BE2C (cell line): ENCODE measurements around the gene PCDHGA10.

Experiments
- DNase-seq: peaks from one replicate; pipeline ENCODE4 v3.0.0-alpha.2; 2020
- H3K27me3 ChIP-seq: fragments of 250-450 bp; sonication (Bioruptor Pico); 2 replicates; pipeline ENCODE4 v1.5.1; 2020; ENCODE audit warnings: mild to moderate bottlenecking
- H3K36me3 ChIP-seq: fragments of 250-450 bp; sonication (Bioruptor Pico); 2 replicates; pipeline ENCODE4 v1.5.1; 2020; ENCODE audit warnings: mild to moderate bottlenecking
- H3K4me1 ChIP-seq: fragments of 250-450 bp; sonication (Bioruptor Pico); 2 replicates; pipeline ENCODE4 v1.5.1; 2020
- H3K4me3 ChIP-seq: 2 replicates; pipeline ENCODE4 v1.5.1; 2011; ENCODE audit warnings: low read depth, low read length
- H3K9me3 ChIP-seq: fragments of 250-450 bp; sonication (Bioruptor Pico); 2 replicates; pipeline ENCODE4 v1.5.1; 2020
- CTCF ChIP-seq: IDR thresholded peaks from 2 replicates; pipeline ENCODE4 v1.5.1; 2012; ENCODE audit warnings: mild to moderate bottlenecking, low read depth, low read length

The PCDHGA10 gene

DNA sequence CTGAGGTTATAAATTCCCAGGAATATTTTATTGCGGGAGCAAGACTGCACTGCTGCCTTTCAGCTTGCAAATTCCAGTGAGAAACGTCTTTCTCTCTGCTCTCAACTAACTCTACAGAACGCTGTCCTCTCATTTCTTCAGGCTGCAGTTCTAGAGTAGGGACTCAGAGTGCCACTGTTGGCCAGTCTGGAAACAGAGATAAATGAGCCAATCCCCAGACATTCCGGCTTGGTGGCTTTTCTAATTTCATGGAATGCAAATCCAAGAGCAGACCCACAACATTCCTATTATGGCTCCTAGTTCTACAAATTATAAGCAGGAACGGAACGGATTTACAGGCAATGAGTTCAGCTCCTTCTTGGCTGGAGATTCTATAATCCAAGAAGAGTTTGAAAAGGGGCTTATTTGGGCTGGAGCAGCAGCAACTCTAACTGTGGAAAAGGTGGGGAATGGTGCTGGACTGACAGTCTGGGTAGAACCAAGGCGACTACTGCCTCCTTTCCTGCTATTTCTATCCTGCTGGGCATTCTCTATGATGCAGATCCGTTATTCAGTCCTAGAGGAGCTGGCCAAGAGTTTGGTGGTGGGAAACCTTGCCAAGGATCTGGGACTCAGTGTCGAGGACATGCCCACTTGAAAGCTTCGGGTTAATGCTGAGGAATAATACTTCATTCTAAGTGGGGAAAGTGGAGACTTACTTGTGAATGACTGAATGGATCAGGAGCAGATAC lies 26.8 kb downstream of the PCDHGA10 start:
- Histone ChIP-seq H3K4me1 (no peaks in the 10 kb centered on the region), H3K27me3 (no peaks in the 10 kb centered on the region), H3K4me3 (no peak overlapping the region), H3K36me3 (no peaks in the 10 kb centered on the region), H3K9me3 (no peaks in the 10 kb centered on the region)
- no peak for TF ChIP-seq CTCF
- no peak for DNase-seq

DNA sequence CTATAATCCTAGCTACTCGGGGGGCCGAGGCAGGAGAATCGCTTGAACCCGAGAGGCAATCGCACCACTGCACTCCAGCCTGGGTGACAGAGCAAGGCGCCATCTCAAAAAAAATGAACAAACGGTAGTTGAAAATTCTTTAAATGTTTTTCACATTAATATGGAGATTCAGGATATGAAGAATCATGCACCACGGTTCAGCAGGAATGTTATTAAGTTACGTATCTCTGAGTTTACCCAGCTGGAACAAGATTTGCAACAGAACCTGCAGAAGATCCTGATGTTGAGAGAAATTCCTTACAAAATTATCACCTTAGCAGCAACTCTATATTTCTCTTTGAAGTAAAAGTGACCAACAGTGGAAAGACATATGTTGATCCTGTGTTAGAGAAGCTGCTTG lies 27.6 kb downstream of the PCDHGA10 start:
- no peak for TF ChIP-seq CTCF
- Histone ChIP-seq H3K4me3 (no peak overlapping the region), H3K36me3 (no peaks in the 10 kb centered on the region), H3K9me3 (no peaks in the 10 kb centered on the region), H3K27me3 (no peaks in the 10 kb centered on the region), H3K4me1 (no peaks in the 10 kb centered on the region)
- no peak for DNase-seq

- no peak for DNase-seq
- Histone ChIP-seq H3K36me3 (no peaks in the 10 kb centered on the region), H3K9me3 (no peaks in the 10 kb centered on the region), H3K4me1 (no peaks in the 10 kb centered on the region), H3K27me3 (no peaks in the 10 kb centered on the region), H3K4me3 (no peak overlapping the region)
- no peak for TF ChIP-seq CTCF
These were observed 28.9 kb downstream of the PCDHGA10 start for GRCh38 chr5:141441571-141442170.

DNA sequence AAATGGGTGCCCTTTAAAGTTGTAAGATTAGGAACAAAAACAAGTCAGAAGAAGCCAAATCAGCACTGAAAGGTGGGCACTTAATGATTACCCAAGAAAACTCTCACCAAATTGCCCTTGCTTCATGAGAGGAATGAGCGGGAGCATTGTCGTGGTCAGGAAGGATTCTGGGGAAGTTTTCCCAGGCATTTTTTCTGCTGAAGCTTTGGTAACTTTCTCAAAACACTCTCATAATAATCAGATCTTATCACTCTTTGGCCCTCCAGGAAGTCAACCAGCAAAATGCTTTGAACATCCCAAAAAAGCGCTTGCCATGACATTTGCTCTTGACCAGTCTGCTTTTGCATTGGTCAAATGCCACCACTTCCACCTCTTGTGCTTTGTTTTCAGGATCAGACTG lies 52.6 kb downstream of the PCDHGA10 start:
- Histone ChIP-seq H3K27me3 (no peaks in the 10 kb centered on the region), H3K4me1 (peaks cover 3% of the 10 kb centered on the region; the same call in 1 of the 2 replicates), H3K9me3 (no peaks in the 10 kb centered on the region), H3K36me3 (no peaks in the 10 kb centered on the region), H3K4me3 (no peak overlapping the region)
- DNase-seq: no peak
- TF ChIP-seq CTCF: no peak
